NCI-H345 treated with DMSO at 0.1 percent for 48 hours (cell line): Measurements from ENCODE around the gene TNIK.
A peak's percentile ranks its signal among the peaks of the same experiment; 100 is the strongest.

ENCODE experiments used
- DNase-seq: peaks from one replicate; lab custom pipeline; 2025; ENCODE audit not compliant: unreplicated experiment; lab: John Stamatoyannopoulos, UW

TNIK gene

GRCh38 chr3:171058873-171059603 is 401.2 kb downstream of the TNIK start:
- DNase-seq, result no peak

DNA sequence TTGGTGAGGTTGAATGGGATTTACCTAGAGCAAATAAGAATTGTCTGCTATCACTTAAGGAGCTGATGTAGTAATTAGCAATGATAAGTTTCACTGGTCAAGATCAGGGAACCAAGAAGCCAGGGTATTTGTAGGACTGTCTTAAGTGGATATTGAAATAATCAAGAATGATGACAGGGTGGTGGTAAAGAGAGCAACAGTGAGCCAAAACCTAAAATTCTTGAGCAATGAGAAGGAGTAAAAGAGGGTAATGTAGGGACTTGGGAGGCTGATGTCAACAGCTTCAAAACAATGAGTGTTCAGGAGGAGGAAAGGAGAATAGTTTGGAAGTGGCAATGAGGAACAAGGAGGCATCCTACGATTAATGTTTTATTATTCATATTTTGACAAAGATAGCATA is 402.1 kb downstream of the TNIK start:
- no peak for DNase-seq

DNA sequence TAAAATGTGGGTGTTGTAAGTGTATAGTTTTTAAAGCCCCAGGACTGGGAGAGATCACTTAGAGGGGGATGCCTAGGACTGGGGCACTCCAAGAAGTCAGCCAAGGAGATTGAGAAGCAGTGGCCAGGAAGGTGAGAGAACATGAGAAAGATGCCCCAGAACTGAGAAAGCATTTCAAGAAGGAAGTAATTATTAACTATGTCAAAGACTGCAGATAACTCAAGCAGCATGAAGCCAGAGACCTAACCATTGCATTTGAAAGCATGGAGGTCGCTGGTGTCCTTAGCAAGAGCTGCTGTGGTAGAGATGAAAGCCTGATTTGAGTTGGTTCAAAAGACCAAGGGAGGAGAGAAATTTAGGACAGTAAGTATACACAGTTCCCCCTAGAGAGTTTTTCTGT is 403.1 kb downstream of the TNIK start:
- no peak for DNase-seq

GRCh38 chr3:171056528-171056927 is 403.7 kb downstream of the TNIK start:
- DNase-seq, result no peak

- DNase-seq, result no peak
These were observed 404.6 kb downstream of the TNIK start for GRCh38 chr3:171055336-171056178.

DNA sequence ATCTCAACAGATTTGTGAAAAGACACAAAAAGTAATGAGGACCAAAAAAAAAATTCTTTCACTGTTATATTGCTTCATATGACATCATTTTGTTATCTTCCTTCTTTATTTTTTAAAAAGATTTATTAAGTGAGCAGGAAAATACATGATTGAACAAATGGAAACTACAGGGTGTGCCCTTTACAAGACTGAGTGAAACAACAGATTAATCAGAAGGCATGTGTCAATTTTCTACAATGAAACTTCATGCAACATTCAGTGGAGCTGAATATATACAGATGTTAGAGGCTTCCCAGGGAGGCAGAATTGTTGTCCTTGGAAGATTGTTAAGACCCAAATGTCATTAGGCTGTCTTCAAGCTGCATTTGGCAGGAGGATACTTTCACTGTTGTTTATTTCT is 405.3 kb downstream of the TNIK start:
- DNase-seq, result no peak

GRCh38 chr3:171054231-171054630 is 406.0 kb downstream of the TNIK start:
- DNase-seq, result no peak

GRCh38 chr3:171049861-171050444 is 410.3 kb downstream of the TNIK start:
- peak; percentile 12 for DNase-seq

- DNase-seq, result no peak
These were observed 413.4 kb downstream of the TNIK start for GRCh38 chr3:171046760-171047159.

- no peak for DNase-seq
These were observed 415.1 kb downstream of the TNIK start for GRCh38 chr3:171044835-171045793.

DNA sequence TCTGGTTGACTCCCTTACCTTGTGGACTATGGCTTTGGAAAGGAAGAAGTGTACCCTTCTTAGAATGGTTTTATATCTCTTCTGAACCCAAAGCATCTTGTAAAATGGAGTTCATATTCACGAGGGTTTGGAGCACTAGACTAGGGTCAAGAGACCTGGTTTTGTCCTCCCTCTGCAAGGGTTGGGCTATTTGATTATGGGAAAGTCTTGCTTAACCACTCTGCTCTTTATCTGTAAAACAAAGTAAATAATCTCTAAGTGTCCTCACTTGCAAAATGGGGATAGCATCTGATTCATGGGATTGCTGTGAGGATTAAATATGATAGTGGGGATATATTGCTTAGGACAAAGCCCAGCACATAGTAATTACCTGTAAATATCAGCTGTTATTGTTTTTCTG is 415.8 kb downstream of the TNIK start:
- no peak for DNase-seq

DNA sequence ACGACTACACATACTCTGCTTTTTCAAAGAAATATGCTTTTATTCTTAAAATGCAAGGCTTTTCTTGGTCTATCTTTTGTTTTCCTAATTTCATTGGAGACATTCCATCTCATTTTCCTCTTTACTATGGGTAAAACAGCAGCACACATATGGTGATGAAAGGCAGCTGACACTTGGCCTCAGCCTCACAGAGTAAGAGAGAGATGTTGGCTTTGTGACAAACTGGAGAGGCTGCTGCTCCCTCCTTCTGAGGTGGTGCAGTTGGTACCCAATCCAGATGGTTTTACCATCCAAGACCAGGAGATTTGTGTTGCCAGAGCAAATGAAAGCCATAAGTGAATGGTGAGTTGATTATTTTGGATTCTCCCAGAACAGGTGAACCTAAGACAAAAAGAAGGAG is 420.5 kb downstream of the TNIK start:
- no peak for DNase-seq

DNA sequence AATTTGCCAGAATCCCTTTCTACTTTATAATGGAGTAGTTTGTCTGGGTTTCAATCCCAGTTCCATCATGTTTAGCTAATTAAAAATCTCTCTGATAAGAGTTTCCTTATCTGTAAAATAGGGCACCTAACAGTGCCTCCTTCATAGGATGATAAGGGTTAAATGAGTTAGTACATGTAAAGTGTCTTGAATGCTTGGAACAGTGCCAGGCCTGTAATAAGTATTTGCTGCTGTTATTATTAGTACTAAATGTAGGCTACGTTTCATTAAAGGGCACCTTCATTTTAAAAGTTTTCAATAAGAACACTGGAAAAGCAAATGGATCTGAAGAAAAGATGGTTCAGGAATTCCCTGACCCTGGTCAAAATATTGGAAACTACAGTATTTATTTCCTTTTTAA is 421.9 kb downstream of the TNIK start:
- no peak for DNase-seq

GRCh38 chr3:171028779-171029232 is 431.4 kb downstream of the TNIK start:
- no peak for DNase-seq

GRCh38 chr3:171028025-171028778 is 432.0 kb downstream of the TNIK start:
- DNase-seq, result no peak

- DNase-seq, result no peak
These were observed 433.5 kb downstream of the TNIK start, which contains the start of gene SLC2A2 for GRCh38 chr3:171026597-171027293. Gene SLC2A2 (minus strand): TSS chr3:171026720. CDS start chr3:171026670, 50 bp downstream.

DNA sequence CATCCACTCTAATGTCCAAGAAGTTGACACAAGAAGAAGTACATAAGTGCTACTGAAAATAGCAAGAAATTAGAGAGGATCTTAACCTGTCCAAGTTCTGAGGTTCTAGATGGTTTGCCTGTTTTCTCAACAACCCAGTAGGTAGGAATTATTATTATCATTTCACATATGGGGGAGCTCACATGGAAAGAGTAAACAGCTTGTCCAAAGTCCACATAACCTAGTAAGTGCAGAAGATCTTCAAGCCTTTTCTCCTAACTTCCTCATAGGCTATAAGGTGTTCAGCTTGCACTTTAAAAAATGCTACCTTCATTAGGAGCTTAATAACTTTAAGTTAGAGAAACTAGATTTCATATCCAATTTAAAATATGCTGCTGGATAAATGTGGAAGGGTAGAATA is 436.6 kb downstream of the TNIK start:
- no peak for DNase-seq

DNA sequence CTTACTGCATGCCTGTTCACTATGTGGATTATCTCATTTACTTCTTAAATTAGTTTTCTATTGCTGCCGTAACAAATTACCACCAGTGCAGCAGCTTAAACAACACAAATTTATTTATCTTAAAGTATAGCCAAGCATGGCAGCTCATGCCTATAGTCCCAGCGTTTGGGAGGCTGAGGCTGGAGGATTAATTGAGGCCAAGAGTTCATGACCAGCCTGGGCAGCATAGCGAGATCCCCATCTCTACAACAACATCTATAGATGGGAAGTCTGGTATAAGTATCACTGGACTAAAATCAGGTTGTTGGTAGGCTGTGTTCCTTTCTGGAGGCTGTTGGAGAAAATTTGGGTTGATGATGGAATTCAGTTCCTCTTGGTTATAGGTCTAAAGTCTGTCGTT is 438.8 kb downstream of the TNIK start:
- no peak for DNase-seq

GRCh38 chr3:171018156-171018935 is 441.9 kb downstream of the TNIK start:
- DNase-seq, result no peak
